Mucosa of stomach (tissue), 1 donor: ENCODE measurements around the gene SNX24.

Experiments used
- H3K27me3 ChIP-seq: one replicate; pipeline ENCODE4 v1.7.0; 2013; ENCODE audit warnings: mild to moderate bottlenecking, low read length; ENCODE audit not compliant: control insufficient read depth, insufficient read depth
- H3K36me3 ChIP-seq: one replicate; pipeline ENCODE4 v1.7.0; 2013; ENCODE audit warnings: low read length; ENCODE audit not compliant: control insufficient read depth, insufficient read depth
- H3K4me1 ChIP-seq: one replicate; pipeline ENCODE4 v1.7.0; 2013; ENCODE audit warnings: mild to moderate bottlenecking, low read length; ENCODE audit not compliant: control insufficient read depth, insufficient read depth
- H3K4me3 ChIP-seq: one replicate; pipeline ENCODE4 v1.7.0; 2013; ENCODE audit warnings: low read length
- H3K9ac ChIP-seq: one replicate; pipeline ENCODE4 v1.7.0; 2013; ENCODE audit warnings: mild to moderate bottlenecking, low read length, moderate library complexity
- H3K9me3 ChIP-seq: one replicate; pipeline ENCODE4 v1.7.0; 2013; ENCODE audit warnings: mild to moderate bottlenecking, low read length, moderate library complexity; ENCODE audit not compliant: control insufficient read depth
- donor health status: Pancreatic carcinoma.

The SNX24 gene

DNA sequence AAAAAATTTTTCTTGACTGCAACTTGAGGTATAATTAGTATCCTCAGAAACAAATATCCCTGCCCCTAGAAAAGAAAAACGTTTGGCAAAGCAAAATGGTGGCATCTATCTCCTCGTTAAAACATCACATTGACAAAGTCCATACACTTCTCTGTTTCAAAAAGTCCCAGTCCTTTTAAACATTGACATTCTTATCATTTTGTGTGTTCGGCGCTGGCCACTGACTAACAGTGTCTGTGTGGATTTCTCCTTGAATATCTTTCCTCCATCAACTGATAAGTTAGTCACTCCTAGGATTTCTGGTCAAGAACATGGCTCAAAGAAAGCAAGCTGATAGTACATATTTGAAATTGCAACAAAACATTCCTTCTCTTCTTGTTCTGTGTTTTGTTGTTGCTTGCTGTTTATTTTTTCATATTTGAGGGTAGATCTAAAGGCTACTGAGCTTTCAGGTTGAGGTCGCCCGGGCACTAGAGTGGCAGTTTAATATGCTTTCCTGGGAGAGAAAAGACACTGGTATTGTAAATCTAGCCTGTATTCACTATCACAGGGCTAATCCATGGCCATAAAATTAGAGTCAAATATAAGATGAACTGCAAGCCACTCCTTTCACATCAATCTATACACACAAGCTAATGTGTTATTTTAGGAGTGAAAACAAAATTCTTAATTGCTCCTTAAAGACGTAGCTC lies 199.7 kb downstream of the SNX24 start:
- Histone ChIP-seq H3K9me3 (no peaks in the 10 kb centered on the region), H3K4me3 (no peak overlapping the region), H3K27me3 (no peaks in the 10 kb centered on the region)

DNA sequence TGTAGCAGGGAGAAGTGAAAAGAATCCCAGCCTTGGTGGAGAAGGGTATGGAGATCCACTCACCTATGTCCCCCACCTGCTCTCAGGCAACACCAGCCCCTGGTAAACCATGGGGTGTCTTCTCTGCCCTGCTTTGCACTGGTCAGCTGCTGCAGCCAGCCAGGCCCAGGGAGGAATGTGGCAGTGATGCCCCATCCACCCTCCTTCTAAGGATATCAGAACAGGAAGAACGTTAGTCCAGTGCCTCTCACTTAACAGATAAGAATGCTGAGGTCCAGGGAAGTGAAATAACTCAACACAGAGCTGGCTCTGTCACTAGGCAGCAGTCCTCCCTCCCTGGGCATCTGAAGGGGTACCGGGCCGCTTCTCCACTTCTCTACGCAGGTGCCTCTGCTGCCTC lies 200.8 kb downstream of the SNX24 start:
- Histone ChIP-seq H3K27me3 (no peaks in the 10 kb centered on the region), H3K9ac (no peak overlapping the region), H3K4me1 (no peaks in the 10 kb centered on the region), H3K9me3 (no peaks in the 10 kb centered on the region), H3K4me3 (no peak overlapping the region), H3K36me3 (no peaks in the 10 kb centered on the region)

More for the DNA sequence above, 199.7 kb downstream of the SNX24 start:
- Histone ChIP-seq H3K4me1 (no peaks in the 10 kb centered on the region), H3K9ac (no peak overlapping the region), H3K36me3 (no peaks in the 10 kb centered on the region)

DNA sequence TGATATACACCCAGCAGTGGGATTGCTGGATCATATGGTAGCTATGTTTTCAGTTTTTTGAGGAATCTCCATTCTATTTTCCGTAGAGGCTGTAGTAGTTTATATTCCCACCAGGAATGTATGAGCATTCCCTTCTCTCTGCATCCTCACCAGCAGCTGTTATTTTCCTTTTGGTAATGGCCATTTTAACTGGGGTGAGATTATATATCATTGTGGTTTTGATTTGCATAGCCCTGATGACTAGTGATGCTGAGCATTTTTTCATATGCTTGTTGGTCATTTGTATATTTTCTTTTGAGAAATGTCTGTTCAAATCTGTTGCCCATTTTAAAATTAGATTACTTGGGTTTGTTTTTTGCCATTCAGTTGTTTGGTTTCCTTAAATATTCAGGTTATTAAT lies 202.3 kb downstream of the SNX24 start:
- no peaks in the 10 kb centered on the region for H3K27me3 ChIP-seq
- no peaks in the 10 kb centered on the region for H3K9me3 ChIP-seq
- no peak overlapping the region for H3K4me3 ChIP-seq
- no peaks in the 10 kb centered on the region for H3K36me3 ChIP-seq
- H3K9ac ChIP-seq: no peak overlapping the region
- no peaks in the 10 kb centered on the region for H3K4me1 ChIP-seq

GRCh38 chr5:123051206-123051605 lies 205.8 kb downstream of the SNX24 start:
- Histone ChIP-seq H3K9me3 (no peaks in the 10 kb centered on the region), H3K4me1 (no peaks in the 10 kb centered on the region)

More at GRCh38 chr5:123051206-123051605, 205.8 kb downstream of the SNX24 start:
- no peaks in the 10 kb centered on the region for H3K36me3 ChIP-seq
- no peak overlapping the region for H3K9ac ChIP-seq
- no peak overlapping the region for H3K4me3 ChIP-seq
- no peaks in the 10 kb centered on the region for H3K27me3 ChIP-seq
